ENCODE results near the gene ANXA2R. TPM values are rescaled to one million over a fixed set of nuclear protein-coding genes. Genes with fewer than 3 reads are reported as not detected.
"Not testable (repeated sequence)": the region's sequence is repeated elsewhere in the genome, so short reads cannot be mapped to it uniquely, and the experiment has no call there.

The ANXA2R gene, protein sequence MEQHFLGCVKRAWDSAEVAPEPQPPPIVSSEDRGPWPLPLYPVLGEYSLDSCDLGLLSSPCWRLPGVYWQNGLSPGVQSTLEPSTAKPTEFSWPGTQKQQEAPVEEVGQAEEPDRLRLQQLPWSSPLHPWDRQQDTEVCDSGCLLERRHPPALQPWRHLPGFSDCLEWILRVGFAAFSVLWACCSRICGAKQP
- total RNA-seq (3.5 TPM), polyA plus RNA-seq (2.9 TPM)

DNA sequence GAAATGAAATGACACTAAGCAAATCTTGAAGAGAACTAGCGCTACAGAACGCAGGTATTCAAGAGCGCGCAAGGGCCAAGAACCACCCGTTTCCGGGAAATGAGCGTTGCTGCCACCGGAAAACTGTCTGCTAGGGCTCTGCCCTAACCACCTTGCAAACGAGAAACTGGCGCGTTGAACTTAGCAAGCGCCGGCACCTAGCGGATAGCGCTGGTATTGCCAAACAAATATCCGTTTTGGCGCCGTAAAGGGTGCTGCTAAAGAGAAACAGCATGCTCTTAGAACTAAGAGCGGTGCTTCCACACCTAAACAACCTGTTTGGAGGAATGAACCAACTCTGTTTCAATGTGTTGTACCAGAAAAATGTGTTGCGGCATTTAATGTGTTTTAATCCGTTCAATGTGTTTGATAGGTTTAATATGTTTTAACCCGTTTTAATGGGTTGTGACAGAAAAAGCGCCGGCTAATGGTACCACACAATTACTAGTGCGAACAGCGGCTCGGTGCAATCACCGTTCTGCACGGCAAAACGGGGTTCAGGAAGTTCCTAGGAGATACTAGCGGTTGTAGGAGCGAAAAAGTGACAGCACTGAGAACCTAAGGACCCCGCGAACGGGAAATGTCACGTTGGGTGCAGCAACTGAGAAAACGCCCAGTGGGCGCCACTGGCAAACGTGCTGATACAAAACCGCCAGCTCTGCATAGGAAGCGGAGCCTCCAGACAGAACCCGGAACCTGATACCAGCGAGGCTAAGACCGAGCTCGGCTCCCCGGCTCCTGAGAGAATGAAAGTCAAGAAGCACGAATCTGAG is at the start of gene ANXA2R:
ANXA2R (minus strand) TSS at position 33 of the 812 bp plus-strand sequence. CDS start 273 bp downstream, outside the sequence.
- DNase-seq (ENCODE audit: extremely low spot score) = peak; percentile 71
- peak within 1 kb of the TSS; percentile 87 for H3K27ac ChIP-seq (ENCODE audit: low read depth)
- H3K4me3 ChIP-seq (ENCODE audit: low read depth, low read length) = peak within 1 kb of the TSS; percentile 67
- 6% methylated on average over 47 of the region's 47 CpGs for WGBS
- no peaks in the 10 kb centered on the region for H3K4me1 ChIP-seq (ENCODE audit: insufficient read depth)
- H3K36me3 ChIP-seq (ENCODE audit: insufficient read depth) = no peaks in the 10 kb centered on the region

DNA sequence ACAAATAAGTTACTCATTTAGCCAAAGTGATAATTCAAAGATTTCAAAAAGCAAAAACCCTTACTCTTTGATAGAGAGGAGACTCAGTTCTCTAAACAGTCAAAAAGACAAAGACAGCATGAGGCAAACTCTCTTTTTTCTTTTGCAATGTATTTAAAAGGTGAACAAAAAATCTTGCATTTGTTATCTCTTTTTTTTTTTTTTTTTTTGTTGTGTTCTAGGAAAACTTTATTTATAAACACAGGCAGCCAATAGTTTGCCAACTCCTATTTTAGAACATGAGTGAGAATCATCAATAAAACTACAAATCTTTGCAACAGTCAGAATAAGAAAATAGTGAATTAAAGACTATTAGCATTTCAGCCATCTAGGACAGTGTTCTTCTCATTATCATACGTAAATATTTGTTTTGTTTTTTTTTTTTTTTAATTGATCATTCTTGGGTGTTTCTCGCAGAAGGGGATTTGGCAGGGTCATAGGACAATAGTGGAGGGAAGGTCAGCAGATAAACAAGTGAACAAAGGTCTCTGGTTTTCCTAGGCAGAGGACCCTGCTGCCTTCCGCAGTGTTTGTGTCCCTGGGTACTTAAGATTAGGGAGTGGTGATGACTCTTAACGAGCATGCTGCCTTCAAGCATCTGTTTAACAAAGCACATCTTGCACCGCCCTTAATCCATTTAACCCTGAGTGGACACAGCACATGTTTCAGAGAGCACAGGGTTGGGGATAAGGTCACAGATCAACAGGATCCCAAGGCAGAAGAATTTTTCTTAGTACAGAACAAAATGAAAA is 46.2 kb upstream of the ANXA2R start:
- WGBS = 90% methylated on average over 2 of the region's 5 CpGs
- not testable (repeated sequence) for H3K4me3 ChIP-seq (ENCODE audit: low read depth, low read length); H3K36me3 ChIP-seq (ENCODE audit: insufficient read depth); H3K27ac ChIP-seq (ENCODE audit: low read depth); H3K4me1 ChIP-seq (ENCODE audit: insufficient read depth); DNase-seq (ENCODE audit: extremely low spot score)

DNA sequence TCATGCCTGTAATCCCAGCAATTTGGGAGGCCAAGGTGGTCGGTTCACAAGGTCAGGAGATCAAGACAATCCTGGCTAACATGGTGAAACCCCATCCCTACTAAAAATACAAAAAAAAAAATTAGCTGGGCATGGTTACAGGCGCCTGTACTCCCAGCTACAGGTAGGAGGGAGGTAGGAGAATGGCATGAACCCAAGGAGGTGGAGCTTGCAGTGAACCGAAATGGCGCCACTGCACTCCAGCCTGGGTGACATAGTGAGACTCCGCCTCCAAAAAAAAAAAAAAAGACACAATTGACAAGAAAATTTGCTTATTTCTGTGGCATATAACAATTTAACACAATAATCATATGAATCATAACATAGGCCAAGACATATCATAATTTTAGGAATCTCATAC is 45.3 kb upstream of the ANXA2R start:
- WGBS = 97% methylated on average over 5 of the region's 5 CpGs
- Histone ChIP-seq H3K4me1 (ENCODE audit: insufficient read depth) (no peaks in the 10 kb centered on the region), H3K4me3 (ENCODE audit: low read depth, low read length) (no peak overlapping the region), H3K27ac (ENCODE audit: low read depth) (no peak overlapping the region), H3K36me3 (ENCODE audit: insufficient read depth) (no peaks in the 10 kb centered on the region)
- DNase-seq (ENCODE audit: extremely low spot score) = no peak

DNA sequence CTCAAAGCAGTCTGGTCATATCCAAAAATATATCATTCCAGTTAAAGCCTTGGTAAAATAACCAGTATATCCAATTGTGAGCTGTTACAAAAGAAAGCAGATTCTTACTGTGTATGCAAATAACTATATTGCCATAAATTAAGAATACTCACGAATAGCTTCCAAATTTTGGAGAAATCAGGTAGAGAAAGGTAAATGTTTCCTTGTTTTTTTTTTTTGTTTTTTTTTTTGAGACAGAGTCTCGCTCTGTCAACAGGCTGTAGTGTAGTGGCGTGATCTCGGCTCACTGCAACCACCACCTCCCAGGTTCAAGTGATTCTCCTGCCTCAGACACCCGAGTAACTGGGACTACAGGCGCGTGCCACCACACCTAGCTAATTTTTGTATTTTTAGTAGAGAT is 44.3 kb upstream of the ANXA2R start:
- H3K4me1 ChIP-seq (ENCODE audit: insufficient read depth); H3K4me3 ChIP-seq (ENCODE audit: low read depth, low read length); DNase-seq (ENCODE audit: extremely low spot score); H3K27ac ChIP-seq (ENCODE audit: low read depth); H3K36me3 ChIP-seq (ENCODE audit: insufficient read depth): not testable (repeated sequence)
- WGBS = 98% methylated on average over 7 of the region's 7 CpGs

DNA sequence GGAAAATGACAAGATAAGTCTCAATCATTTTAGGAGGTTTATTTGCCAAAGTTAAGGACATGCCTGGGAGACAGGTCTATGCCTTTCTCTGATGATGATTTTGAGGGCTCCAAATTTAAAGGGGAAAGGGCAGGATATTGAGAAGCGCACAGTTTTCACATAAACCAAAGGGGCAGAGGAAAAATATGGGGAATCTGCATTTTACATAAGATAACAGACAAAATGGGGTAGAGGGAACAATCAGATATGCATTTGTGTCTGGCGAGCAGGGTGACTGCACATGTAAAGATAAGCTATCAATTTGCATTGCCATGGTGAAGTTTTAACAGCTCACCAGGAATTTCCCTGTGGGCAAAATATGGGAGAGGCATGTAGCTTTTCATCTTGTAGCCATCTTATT is 41.2 kb upstream of the ANXA2R start:
- not testable (repeated sequence) for H3K36me3 ChIP-seq (ENCODE audit: insufficient read depth); H3K4me1 ChIP-seq (ENCODE audit: insufficient read depth); H3K27ac ChIP-seq (ENCODE audit: low read depth); DNase-seq (ENCODE audit: extremely low spot score); H3K4me3 ChIP-seq (ENCODE audit: low read depth, low read length)
- WGBS = 79% methylated on average over 2 of the region's 2 CpGs

DNA sequence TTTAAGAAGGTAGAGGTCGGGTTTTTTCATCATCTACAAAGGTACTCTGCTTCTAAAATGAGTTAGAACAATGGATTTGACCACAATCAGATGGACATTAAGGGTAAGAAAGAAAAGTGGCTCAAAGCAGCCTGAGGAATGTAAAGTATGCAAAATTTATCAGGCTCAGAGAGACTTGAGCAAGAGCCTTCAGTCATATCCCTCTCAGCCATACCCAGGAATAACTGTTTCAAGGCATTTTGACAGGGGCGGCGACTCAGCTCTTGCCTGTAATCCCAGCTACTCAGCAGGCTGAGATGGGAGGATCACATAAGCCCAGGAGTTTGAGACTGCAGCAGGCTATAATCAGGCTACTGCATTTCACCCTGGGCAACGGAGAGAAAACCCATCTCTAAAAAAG is 38.8 kb upstream of the ANXA2R start:
- Histone ChIP-seq H3K36me3 (ENCODE audit: insufficient read depth) (no peaks in the 10 kb centered on the region), H3K4me1 (ENCODE audit: insufficient read depth) (no peaks in the 10 kb centered on the region), H3K4me3 (ENCODE audit: low read depth, low read length) (no peak overlapping the region), H3K27ac (ENCODE audit: low read depth) (no peak overlapping the region)
- no peak for DNase-seq (ENCODE audit: extremely low spot score)
- 90% methylated on average over 4 of the region's 4 CpGs for WGBS

DNA sequence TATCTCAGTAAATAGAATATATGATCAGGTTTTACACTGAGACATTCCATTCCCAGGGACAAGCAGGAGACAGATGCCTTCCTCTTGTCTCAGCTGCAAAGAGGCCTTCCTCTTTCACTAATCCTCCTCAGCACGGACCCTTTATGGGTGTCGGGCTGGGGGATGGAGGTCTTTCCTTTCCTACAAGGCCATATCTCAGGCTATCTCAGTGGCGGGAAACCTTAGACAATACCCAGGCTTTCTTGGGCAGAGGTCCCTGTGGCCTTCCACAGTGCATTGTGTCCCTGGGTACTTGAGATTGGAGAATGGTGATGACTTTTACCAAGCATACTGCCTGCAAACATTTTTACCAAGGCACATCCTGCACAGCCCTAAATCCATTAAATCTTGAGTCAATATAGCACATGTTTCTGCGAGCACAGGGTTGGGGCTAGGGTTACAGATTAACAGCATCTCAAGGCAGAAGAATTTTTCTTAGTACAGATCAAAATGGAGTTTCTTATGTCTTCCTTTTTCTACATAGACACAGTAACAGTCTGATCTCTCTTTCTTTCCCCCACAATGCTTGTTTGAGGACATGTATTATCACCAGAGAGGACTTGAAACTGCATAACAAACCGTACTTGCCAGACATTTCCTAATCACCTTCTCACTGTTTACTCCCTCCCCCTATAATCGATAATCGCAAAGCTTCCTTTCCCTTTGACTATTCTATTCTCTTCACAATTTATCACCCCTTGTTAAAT is 37.5 kb upstream of the ANXA2R start:
- not testable (repeated sequence) for H3K36me3 ChIP-seq (ENCODE audit: insufficient read depth); DNase-seq (ENCODE audit: extremely low spot score); H3K27ac ChIP-seq (ENCODE audit: low read depth); H3K4me3 ChIP-seq (ENCODE audit: low read depth, low read length); H3K4me1 ChIP-seq (ENCODE audit: insufficient read depth)
- 78% methylated on average over 7 of the region's 7 CpGs for WGBS

DNA sequence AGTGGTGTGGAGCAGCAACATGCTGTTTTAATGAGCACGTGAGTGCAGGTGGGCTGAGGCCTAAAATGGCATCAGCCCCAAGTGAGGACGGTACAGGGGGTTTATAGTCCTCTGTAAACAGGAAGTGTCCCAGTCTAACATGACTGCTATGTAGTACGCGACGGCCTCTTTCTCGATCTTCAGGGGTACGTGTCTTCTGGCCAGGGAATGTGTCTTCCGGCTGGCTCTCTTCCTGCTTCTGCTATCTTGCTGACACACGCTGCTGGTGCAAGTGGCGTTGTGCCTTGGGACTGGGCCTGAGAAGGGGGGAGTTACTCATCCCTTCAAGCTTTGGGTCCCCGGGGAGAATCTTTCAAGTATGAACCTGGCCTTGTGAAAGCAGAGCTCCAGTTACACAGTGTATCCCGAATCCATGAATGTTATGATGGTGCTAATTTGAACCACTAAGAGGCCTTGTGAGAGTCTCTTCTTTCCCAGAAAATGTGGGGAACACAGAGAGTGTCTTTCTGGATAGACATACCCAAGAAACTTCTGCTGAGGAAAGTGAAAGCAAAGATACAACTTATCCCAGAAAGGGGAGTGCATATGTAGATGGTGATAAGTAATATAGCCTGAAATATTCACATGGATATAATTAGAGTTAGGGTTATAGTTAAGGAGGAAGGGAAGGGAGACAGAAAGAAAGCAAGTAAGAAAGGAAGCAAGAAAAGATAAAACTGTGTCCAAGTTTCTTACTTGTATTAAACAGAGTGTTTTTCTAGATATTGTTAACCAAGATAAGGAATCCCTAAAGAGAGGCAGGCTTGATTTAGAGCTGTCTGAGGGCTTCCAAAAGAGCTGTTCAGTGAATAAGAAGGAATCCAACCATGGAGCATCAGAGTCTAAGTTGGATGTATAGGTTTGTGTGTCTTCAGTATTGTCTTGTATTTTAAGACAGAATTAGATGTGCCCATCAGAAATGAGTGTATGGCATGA is 35.5 kb upstream of the ANXA2R start:
- Histone ChIP-seq H3K4me3 (ENCODE audit: low read depth, low read length) (no peak overlapping the region), H3K36me3 (ENCODE audit: insufficient read depth) (no peaks in the 10 kb centered on the region), H3K4me1 (ENCODE audit: insufficient read depth) (no peaks in the 10 kb centered on the region), H3K27ac (ENCODE audit: low read depth) (no peak overlapping the region)
- WGBS = 69% methylated on average over 12 of the region's 12 CpGs
- no peak for DNase-seq (ENCODE audit: extremely low spot score)

DNA sequence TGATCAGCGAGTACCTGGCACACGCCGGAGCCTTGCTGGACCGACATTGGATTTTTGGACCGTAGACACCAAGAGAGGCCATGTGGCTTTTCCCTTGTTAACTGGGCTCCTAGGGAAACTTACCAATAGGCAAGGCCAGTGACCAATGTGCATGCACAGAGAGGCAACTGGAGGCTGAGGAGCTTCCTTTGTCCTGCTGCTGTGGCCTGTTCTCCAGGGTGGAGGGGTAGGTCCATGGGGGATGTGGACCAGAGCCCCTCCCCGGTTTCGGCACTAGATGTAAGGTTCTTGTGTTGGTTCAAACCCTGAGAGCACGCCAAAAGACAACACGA is 34.8 kb upstream of the ANXA2R start:
- Histone ChIP-seq H3K4me1 (ENCODE audit: insufficient read depth) (no peaks in the 10 kb centered on the region), H3K27ac (ENCODE audit: low read depth) (no peak overlapping the region), H3K36me3 (ENCODE audit: insufficient read depth) (no peaks in the 10 kb centered on the region), H3K4me3 (ENCODE audit: low read depth, low read length) (no peak overlapping the region)
- DNase-seq (ENCODE audit: extremely low spot score) = no peak
- 96% methylated on average over 9 of the region's 9 CpGs for WGBS

DNA sequence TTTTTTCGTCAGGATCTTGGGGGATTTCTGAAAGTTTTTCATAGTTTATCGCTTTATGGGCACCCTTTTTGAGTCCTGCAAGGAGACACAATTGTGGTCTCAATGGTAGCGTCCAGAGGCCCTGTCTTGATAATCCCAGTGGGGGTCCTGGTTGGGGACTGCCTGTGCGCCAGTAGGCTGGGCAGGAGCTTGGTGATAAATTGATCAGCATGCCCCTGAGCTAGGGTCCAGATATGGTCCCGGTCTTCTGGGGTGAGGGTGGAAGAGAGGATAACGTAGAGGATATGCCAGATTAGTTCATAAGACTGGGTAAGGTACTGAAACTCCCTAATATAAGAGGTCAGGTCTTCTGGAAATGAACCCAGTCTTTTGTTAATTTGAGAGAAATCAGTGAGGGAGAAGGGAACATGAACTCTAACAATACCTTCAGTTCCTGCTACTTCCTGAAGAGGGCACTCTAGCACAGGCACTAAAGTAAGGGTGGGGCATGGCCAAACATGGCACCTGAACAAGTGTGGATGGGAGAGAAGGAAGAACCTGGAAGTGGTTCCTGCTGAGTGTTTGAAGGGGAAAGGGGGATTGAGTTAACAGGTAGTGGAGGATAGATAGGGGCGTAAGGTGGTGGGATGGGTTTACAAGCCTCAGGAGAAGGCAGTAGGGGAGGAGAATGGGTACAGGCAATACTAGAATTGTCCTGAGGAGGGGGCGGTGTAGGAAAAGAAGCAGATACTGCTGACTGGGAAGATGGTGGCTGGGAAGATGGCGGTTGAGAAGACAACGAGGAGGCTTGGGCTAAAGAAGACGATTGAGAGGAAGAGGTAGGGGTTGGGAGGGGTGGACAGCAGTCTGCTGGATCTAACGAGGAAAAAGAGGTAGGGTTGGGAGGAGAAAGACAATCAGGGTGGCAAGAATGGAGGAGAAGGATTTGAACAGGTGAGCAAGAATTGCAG is 33.8 kb upstream of the ANXA2R start:
- Histone ChIP-seq H3K4me1 (ENCODE audit: insufficient read depth) (peaks cover 2% of the 10 kb centered on the region), H3K4me3 (ENCODE audit: low read depth, low read length) (no peak overlapping the region), H3K36me3 (ENCODE audit: insufficient read depth) (no peaks in the 10 kb centered on the region), H3K27ac (ENCODE audit: low read depth) (no peak overlapping the region)
- no peak for DNase-seq (ENCODE audit: extremely low spot score)
- WGBS = 95% methylated on average over 12 of the region's 12 CpGs

DNA sequence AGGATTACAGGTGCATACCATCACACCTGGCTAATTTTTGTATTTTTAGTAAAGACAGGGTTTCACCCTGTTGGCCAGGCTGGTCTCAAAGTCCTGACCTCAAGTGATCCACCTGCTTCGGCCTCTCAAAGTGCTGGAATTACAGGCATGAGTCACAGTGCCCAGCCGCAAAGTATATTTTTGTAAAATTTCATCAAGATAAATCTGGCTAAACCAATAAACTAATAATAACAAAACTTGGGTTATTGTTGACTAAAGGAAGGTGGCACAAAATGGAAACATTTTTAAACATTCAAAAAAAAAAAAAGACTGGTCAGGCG is 29.2 kb upstream of the ANXA2R start:
- H3K27ac ChIP-seq (ENCODE audit: low read depth); H3K4me1 ChIP-seq (ENCODE audit: insufficient read depth); DNase-seq (ENCODE audit: extremely low spot score); H3K36me3 ChIP-seq (ENCODE audit: insufficient read depth); H3K4me3 ChIP-seq (ENCODE audit: low read depth, low read length): not testable (repeated sequence)
- 78% methylated on average over 3 of the region's 3 CpGs for WGBS

DNA sequence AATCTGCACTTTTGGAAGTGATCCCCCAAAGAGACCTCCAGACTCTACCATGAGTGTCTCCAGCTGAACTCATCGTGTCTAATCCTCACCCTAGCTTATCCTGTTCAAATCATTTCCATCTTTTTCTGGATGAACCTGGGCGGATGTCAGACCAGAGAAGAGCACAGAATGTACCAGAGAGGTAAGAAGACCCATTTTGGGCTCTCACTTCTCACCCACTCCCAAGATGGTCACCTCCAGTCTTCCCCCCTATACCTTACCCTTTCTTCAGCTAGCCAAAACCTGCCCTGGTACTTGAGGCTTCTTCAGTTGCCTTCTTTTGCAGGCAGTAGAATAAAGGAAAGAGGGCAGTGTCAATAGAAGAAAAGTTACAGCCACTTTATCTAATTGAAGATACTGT is 27.9 kb upstream of the ANXA2R start:
- Histone ChIP-seq H3K4me3 (ENCODE audit: low read depth, low read length) (peak overlapping the region; percentile 70), H3K27ac (ENCODE audit: low read depth) (no peak overlapping the region), H3K36me3 (ENCODE audit: insufficient read depth) (no peaks in the 10 kb centered on the region), H3K4me1 (ENCODE audit: insufficient read depth) (peaks cover 7% of the 10 kb centered on the region)
- 64% methylated on average over 2 of the region's 2 CpGs for WGBS
- no peak for DNase-seq (ENCODE audit: extremely low spot score)
